C4-2B (cell line): ENCODE results near the gene PROK1.
A peak's percentile ranks its signal among the peaks of the same experiment; 100 is the strongest.

Source experiments
- H3K27ac ChIP-seq: fragments of 450-650 bp; 2 replicates; pipeline ENCODE4 v1.5.1; 2017
- CTCF ChIP-seq: fragments of 450-650 bp; conservative IDR thresholded peaks from 2 replicates; pipeline ENCODE4 v1.5.1; 2017; ENCODE audit warnings: mild to moderate bottlenecking
- ZFX ChIP-seq: fragments of 450-650 bp; IDR thresholded peaks from 2 replicates; pipeline ENCODE4 v1.6.1; 2017

PROK1 gene

DNA sequence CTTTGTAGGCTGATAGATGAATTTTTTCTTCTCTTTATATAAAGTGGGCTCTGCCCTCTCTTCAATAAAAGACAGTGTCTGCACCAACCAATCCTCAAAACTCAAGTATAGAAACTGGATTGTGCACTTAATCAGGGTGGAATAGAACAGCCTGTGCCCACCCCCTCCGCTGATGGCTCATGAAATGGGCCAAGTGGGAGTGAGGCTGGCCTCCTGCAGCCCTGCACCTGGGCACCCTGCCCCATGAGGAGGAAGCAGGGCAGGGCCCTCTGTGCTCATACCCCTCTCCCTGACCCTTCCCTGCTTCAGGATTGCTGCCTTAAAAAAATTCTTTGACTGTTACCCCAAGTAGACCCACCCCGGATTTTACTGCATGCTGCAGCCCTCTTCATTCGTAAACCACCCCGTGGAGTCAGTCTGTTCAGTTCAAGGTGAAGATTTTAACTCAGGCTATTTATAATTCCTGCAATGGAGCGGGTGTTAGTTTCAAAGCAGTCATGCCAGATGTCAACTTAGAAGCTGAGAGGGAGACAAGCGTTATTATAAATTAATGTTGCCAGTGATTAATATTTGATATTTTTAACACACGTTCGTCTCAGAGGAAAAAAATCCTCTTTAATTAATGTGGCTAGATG, 15.8 kb downstream of the PROK1 start:
- TF ChIP-seq ZFX (no peak), CTCF (no peak)
- H3K27ac ChIP-seq, result no peak overlapping the region

DNA sequence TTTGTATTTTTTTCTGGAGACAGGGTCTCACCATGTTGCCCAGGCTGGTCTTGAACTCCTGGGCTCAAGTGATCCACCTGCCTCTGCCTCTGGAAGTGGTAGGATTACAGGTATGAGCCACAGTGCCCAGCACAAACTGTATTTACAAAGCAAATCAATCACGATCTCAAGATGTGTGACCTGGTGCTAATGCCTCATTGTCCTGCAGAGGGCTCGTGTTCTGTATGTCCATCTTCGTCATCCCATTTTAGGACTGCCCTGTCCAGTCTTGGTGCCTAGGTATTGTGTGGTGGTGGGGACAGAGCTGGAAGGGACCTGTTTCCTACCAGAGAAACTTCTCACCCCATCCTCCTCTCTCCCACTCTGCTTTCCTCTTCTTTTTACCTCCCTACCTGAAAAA, 20.2 kb downstream of the PROK1 start:
- TF ChIP-seq CTCF, result peak; percentile 39
- TF ChIP-seq ZFX, result no peak
- no peak overlapping the region for H3K27ac ChIP-seq

GRCh38 chr1:110472546-110472945, 21.6 kb downstream of the PROK1 start:
- TF ChIP-seq CTCF (no peak), ZFX (no peak)
- no peak overlapping the region for H3K27ac ChIP-seq

DNA sequence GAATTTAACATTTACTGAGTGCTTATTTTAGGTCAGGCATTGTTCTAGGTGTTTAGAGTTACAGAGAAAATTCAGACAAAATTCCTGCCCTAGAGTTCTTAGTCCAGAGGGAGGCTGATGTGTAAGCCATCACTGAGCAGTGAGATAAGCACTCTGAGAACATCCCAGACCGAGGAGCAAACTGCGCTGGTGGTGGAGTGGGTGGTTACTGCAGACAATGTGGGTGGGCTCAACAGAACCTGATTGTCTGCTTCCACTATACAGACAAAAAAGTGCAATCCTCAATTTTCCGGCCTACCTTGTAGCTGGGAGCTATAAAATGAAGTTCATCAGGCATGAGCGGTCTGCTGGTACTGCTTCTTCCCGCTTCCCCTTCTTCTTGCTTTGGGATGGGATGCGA, 23.5 kb downstream of the PROK1 start:
- TF ChIP-seq CTCF (no peak), ZFX (no peak)
- no peak overlapping the region for H3K27ac ChIP-seq

GRCh38 chr1:110475362-110476027, 24.5 kb downstream of the PROK1 start:
- H3K27ac ChIP-seq, result no peak overlapping the region
- TF ChIP-seq CTCF (no peak), ZFX (no peak)

- TF ChIP-seq ZFX (no peak), CTCF (no peak)
- H3K27ac ChIP-seq, result no peak overlapping the region
Measured at GRCh38 chr1:110476028-110476765, 25.2 kb downstream of the PROK1 start.

GRCh38 chr1:110477041-110477440, 26.1 kb downstream of the PROK1 start:
- TF ChIP-seq ZFX (no peak), CTCF (no peak)
- peak overlapping the region; percentile 9; the same call in 1 of the 2 replicates for H3K27ac ChIP-seq
